K562 (cell line): ENCODE data around the gene VPS37D. TPM values are rescaled to one million over a fixed set of nuclear protein-coding genes. Genes with fewer than 3 reads are reported as not detected.

ENCODE experiments used
- BRD4 ChIP-seq: fragments of 200-600 bp; sonication (generic); IDR thresholded peaks from 2 replicates; pipeline ENCODE4 v1.6.1; 2017; ENCODE audit warnings: inconsistent platforms
- CCNT2 ChIP-seq: IDR thresholded peaks from 2 replicates; pipeline ENCODE4 v1.6.1; 2011; ENCODE audit warnings: borderline replicate concordance, low read depth, mild to moderate bottlenecking, moderate library complexity, mixed read lengths, low read length; ENCODE audit not compliant: insufficient read length; ENCODE audit errors: extremely low read depth
- DDX20 ChIP-seq: fragments of 450-650 bp; IDR thresholded peaks from 2 replicates; pipeline ENCODE4 v1.6.1; 2016; ENCODE audit warnings: missing genetic modification characterization, low read depth, mild to moderate bottlenecking, missing compliant biosample characterization, moderate library complexity
- DIDO1 ChIP-seq: fragments of 450-650 bp; IDR thresholded peaks from 2 replicates; pipeline ENCODE4 v1.6.1; 2016; ENCODE audit warnings: low read depth, missing biosample characterization, missing genetic modification characterization
- FOXJ2 ChIP-seq: fragments of 200-800 bp; sonication (Bioruptor generic); IDR thresholded peaks from 2 replicates; pipeline ENCODE4 v1.6.1; 2016; ENCODE audit warnings: missing genetic modification characterization, missing compliant biosample characterization
- GATAD2A ChIP-seq: fragments of 450-650 bp; IDR thresholded peaks from 2 replicates; pipeline ENCODE4 v1.6.1; 2017
- KLF1 ChIP-seq: fragments of 450-650 bp; IDR thresholded peaks from 2 replicates; pipeline ENCODE4 v1.6.1; 2016; ENCODE audit warnings: missing genetic modification characterization, missing compliant biosample characterization
- MLX ChIP-seq, 2 experiments: fragments of 450-650 bp in 1 of 2; sonication (generic) in 1 of 2; formaldehyde crosslinking; conservative IDR thresholded peaks; 2 replicates each; pipeline versions ENCODE4 v1.4.0 to v1.8.1; 2020 to 2022; ENCODE audit warnings: mild to moderate bottlenecking in 1 of 2, missing genetic modification reagents in 1 of 2
- NBN ChIP-seq: fragments of 450-650 bp; IDR thresholded peaks from 2 replicates; pipeline ENCODE4 v1.6.1; 2016; ENCODE audit warnings: low read depth, mild to moderate bottlenecking
- NRF1 ChIP-seq, 2 experiments: fragments of 450-650 bp; IDR thresholded peaks in 1 of 2; conservative IDR thresholded peaks in 1 of 2; 2 replicates each; pipeline ENCODE4 v1.6.1; 2014; ENCODE audit warnings: mild to moderate bottlenecking in 2 of 2
- PBX2 ChIP-seq, 2 experiments: IDR thresholded peaks in 1 of 2; conservative IDR thresholded peaks in 1 of 2; 2 replicates each; pipeline ENCODE4 v1.6.1; 2016; ENCODE audit warnings: low read depth in 2 of 2, mild to moderate bottlenecking in 1 of 2, missing compliant biosample characterization in 1 of 2, missing genetic modification characterization in 1 of 2, moderate library complexity in 1 of 2
- PHF21A ChIP-seq: fragments of 450-650 bp; IDR thresholded peaks from 2 replicates; pipeline ENCODE4 v1.6.1; 2017; ENCODE audit warnings: low read depth, borderline replicate concordance
- PML ChIP-seq: IDR thresholded peaks from 2 replicates; pipeline ENCODE4 v1.6.1; 2012; ENCODE audit warnings: low read length, inconsistent platforms
- RBM14 ChIP-seq: fragments of 200-400 bp; formaldehyde crosslinking; IDR thresholded peaks from 2 replicates; pipeline ENCODE4 v1.6.1; 2018; ENCODE audit warnings: low read depth, mild to moderate bottlenecking, low read length, moderate library complexity, borderline replicate concordance; ENCODE audit not compliant: insufficient read depth
- SAFB ChIP-seq: fragments of 200-400 bp; formaldehyde crosslinking; IDR thresholded peaks from 2 replicates; pipeline ENCODE4 v1.6.1; 2017; ENCODE audit warnings: low read depth, low read length, borderline replicate concordance
- SAFB2 ChIP-seq: fragments of 200-400 bp; formaldehyde crosslinking; IDR thresholded peaks from 2 replicates; pipeline ENCODE4 v1.6.1; 2018; ENCODE audit warnings: borderline replicate concordance, low read length, low read depth, moderate library complexity; ENCODE audit not compliant: severe bottlenecking
- SMAD2 ChIP-seq: fragments of 150-350 bp; IDR thresholded peaks from 2 replicates; pipeline ENCODE4 v1.6.1; 2014; ENCODE audit warnings: low read depth, mild to moderate bottlenecking, low read length
- SRF ChIP-seq, 2 experiments: fragments of 250-450, 450-650 bp in 1 of 2; sonication (Bioruptor Pico) in 1 of 2; sonication (generic) in 1 of 2; formaldehyde crosslinking; IDR thresholded peaks; 2 replicates each; pipeline versions ENCODE4 v1.5.0 to v1.5.1; 2020 to 2022; ENCODE audit warnings: mild to moderate bottlenecking in 1 of 2, missing genetic modification reagents in 1 of 2
- TAF7 ChIP-seq: fragments of 450-650 bp; IDR thresholded peaks from 2 replicates; pipeline ENCODE4 v1.6.1; 2016; ENCODE audit warnings: missing genetic modification characterization, missing compliant biosample characterization
- TCF3 ChIP-seq: sonication (generic); formaldehyde crosslinking; IDR thresholded peaks from 2 replicates; pipeline ENCODE4 v1.4.0; 2020; ENCODE audit warnings: mild to moderate bottlenecking, missing genetic modification reagents
- ZNF324 ChIP-seq: fragments of 250-450 bp; sonication (Bioruptor Pico); IDR thresholded peaks from 2 replicates; pipeline ENCODE4 v1.4.0; 2020; ENCODE audit warnings: mild to moderate bottlenecking
- ZNF696 ChIP-seq: fragments of 250-450 bp; sonication (Bioruptor Pico); conservative IDR thresholded peaks from 2 replicates; pipeline ENCODE4 v1.4.0; 2020; ENCODE audit warnings: mild to moderate bottlenecking, moderate library complexity
- polyA plus RNA-seq, 8 experiments: library from polyadenylated mRNA; depleted of rRNA in 4 of 8; stranded (reverse) in 5 of 8; unstranded in 3 of 8; fragments of >200 nt; fragmentation: Nextera tagmentation in 2 of 8; fragmentation: Illumina TruSeq in 1 of 8; extraction: Ambion mirVana in 2 of 8; extraction: Trizol in 1 of 8; gene quantifications; 2 replicates each; pipeline versions ENCODE4 v1.2.1 to v1.2.3, GENCODE V29; 2011 to 2014; ENCODE audit warnings: inconsistent platforms in 1 of 8, missing spikeins in 1 of 8
- total RNA-seq, 7 experiments: library from RNA; depleted of rRNA in 6 of 7; stranded (reverse); fragments of >200 nt in 6 of 7; fragmentation: Illumina TruSeq in 2 of 7; extraction: Trizol in 2 of 7; gene quantifications; 2 replicates each; pipeline versions ENCODE4 v1.2.1 to v1.2.3, GENCODE V29; 2011 to 2021; ENCODE audit warnings: low replicate concordance in 1 of 7
- TF ChIP-seq, protein P1 (sequence below): fragments of 250-450 bp; sonication (Bioruptor Pico); IDR thresholded peaks from 2 replicates; pipeline ENCODE4 v1.4.0; 2020

Gene VPS37D
- total and polyA plus RNA-seq, 9 of the 15 experiments (the other 6 are each of a cell fraction or from before 2014, with no cell fraction given) = 0.25 to 2.3 (median 1.0) TPM; not detected in 3

DNA sequence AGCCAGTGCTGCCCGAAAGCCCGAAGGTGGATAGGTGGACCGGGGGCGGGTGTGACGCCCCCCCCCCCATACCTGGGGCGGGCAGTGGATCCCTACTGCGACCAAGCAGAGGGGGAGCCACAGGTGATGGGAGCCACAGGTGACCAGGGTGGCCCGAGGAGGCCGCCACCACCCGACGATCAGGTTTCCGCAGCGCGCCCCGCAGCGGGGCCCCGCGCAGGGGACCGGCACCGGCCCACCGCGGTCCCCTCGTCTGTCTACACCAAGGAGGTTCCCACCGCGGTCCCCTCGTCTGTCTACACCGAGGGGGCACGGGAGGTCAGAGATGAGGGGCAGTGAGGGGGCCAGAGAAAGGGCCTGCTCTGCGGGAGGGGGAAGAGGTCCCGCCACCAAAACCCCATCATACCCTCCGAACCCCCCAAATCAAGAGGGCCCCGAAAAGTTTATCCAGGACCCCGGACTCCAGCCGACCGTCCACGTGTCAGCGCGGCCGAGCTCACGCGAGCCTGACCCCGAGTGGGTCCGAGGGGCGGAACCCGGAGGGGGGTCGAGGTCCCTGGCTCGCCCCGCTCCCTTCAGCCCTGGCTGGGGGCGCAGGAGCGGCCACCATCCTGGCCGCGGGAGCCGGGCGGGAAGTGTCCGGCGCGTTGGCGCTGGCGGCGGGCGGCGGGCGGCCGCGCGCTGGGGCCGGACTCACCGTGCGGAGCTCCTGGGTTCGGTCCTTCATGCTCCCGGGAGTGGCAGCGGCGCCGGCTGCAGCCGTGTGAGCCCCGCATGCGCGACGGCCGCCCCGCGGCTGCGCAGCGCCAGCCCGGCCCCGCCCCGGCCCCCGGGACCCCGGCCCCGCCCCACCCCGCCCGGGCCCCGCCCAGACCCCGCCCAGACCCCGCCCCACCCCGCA, 51.5 kb downstream of the VPS37D start, which contains the start of gene STX1A (continued):
- TF ChIP-seq, protein P1, sequence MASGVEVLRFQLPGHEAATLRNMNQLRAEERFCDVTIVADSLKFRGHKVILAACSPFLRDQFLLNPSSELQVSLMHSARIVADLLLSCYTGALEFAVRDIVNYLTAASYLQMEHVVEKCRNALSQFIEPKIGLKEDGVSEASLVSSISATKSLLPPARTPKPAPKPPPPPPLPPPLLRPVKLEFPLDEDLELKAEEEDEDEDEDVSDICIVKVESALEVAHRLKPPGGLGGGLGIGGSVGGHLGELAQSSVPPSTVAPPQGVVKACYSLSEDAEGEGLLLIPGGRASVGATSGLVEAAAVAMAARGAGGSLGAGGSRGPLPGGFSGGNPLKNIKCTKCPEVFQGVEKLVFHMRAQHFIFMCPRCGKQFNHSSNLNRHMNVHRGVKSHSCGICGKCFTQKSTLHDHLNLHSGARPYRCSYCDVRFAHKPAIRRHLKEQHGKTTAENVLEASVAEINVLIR = no peak
- TF ChIP-seq BRD4 (no peak), PHF21A (no peak), KLF1 (no peak), FOXJ2 (tag) (no peak), PBX2 (CRISPR knock-in tag; IDR thresholded peaks at IDR 0.05; ENCODE audit: low read depth) (no peak), PBX2 (tag; conservative IDR thresholded peaks at IDR 0.05; ENCODE audit: low read depth) (no peak), TAF7 (no peak), CCNT2 (peak; percentile 73), SAFB2 (no peak), DDX20 (tag) (no peak), SMAD2 (no peak), NBN (no peak), DIDO1 (tag) (no peak), SAFB (peak; percentile 73), NRF1 (conservative IDR thresholded peaks at IDR 0.05 in 1 of 2, IDR thresholded peaks at IDR 0.05 in 1 of 2) (peak in 1 of 2 experiments; percentile 87), GATAD2A (peak; percentile 55; the same call in 1 of the 2 replicates), ZNF324 (CRISPR knock-in tag) (no peak), MLX (CRISPR knock-in tag; conservative IDR thresholded peaks at IDR 0.05) (no peak), TCF3 (no peak), RBM14 (no peak), PML (no peak), ZNF696 (CRISPR knock-in tag) (no peak), SRF (CRISPR knock-in tag; IDR thresholded peaks at IDR 0.05) (no peak)
